Measurements from ENCODE around the gene DDX31. TPM values are rescaled to one million over a fixed set of nuclear protein-coding genes. Genes with fewer than 3 reads are reported as not detected.

DDX31 gene
- total RNA-seq, 2 experiments from 2014 or later: 12.6 to 13.2 TPM

GRCh38 chr9:132671620-132672412 lies 2.0 kb upstream of the DDX31 start:
- H3K36me3 Mint-ChIP-seq (ENCODE audit: low read depth): peaks cover 27% of the 10 kb centered on the region
- no peaks in the 10 kb centered on the region for H3K27me3 Mint-ChIP-seq (ENCODE audit: low read depth)
- H3K9me3 Mint-ChIP-seq (ENCODE audit: insufficient read depth): no peaks in the 10 kb centered on the region
- no peak for DNase-seq
- peak overlapping the region; percentile 86 for H3K4me3 Mint-ChIP-seq
- CTCF ChIA-PET: interaction anchor here (1.0 to 2.8 kb wide), 6 partner anchors 8 to 230 kb away, joined by 3 to 7 read pairs (median 4); no protein-coding TSS in a partner anchor
- ATAC-seq: no peak
- peak overlapping the region; percentile 87 for H3K27ac Mint-ChIP-seq
- POLR2A ChIA-PET: interaction anchor here (0.6 to 3.0 kb wide), 4 partner anchors 8 to 160 kb away, joined by 3 to 16 read pairs (median 6); no protein-coding TSS in a partner anchor
- peaks cover 37% of the 10 kb centered on the region for H3K4me1 Mint-ChIP-seq (ENCODE audit: low read depth)

DNA sequence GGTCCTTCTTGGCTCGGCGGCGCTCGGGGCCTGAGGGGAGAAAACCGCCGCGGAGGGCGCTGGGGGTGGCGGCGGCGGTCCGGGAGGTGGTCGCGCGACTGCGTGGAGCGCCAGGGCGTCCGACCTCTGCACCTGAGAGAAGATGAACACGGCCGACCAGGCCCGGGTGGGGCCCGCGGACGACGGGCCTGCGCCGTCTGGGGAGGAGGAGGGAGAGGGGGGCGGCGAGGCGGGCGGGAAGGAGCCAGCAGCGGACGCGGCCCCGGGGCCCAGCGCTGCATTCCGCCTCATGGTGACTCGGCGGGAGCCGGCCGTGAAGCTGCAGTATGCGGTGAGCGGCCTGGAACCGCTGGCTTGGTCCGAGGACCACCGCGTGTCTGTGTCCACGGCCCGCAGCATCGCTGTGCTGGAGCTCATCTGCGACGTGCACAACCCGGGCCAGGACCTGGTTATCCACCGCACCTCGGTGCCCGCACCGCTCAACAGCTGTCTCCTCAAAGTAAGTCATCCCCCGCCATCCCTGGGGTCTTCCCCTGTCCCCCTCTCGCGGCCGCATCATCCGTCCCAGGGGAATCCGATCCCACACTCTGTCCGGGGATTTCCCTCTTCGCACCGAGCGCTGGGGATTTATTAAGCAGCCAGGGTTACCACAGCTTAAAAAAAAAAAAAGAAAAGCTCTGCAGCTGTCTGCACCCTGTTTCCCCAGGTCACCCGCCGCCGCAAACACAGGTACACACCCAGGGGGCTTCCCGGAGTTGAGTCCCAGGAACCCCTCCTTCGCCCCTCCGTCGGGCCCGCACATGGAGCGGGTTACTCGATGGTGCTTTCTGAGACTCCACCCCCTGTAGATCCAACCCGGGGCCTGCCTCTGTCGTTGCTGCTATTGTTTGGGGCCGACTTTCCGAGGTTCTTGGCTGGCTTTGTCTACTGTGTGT lies 941 bp upstream of the DDX31 start, which contains the start of gene GTF3C4:
Gene GTF3C4 (plus strand): TSS at position 8 of the 935 bp plus-strand sequence. CDS start 135 bp downstream, at position 143.
- Mint-ChIP-seq H3K9me3 (ENCODE audit: insufficient read depth) (no peaks in the 10 kb centered on the region), H3K27me3 (ENCODE audit: low read depth) (no peaks in the 10 kb centered on the region), H3K36me3 (ENCODE audit: low read depth) (peaks cover 25% of the 10 kb centered on the region), H3K4me1 (ENCODE audit: low read depth) (peaks cover 37% of the 10 kb centered on the region), H3K27ac (peak within 1 kb of the TSS; percentile 87), H3K4me3 (peak within 1 kb of the TSS; percentile 86)
- POLR2A ChIA-PET: interaction anchor here (0.7 to 3.0 kb wide), 9 partner anchors 9 to 99 kb away, joined by 3 to 16 read pairs (median 3); no protein-coding TSS in a partner anchor
- DNase-seq: peak; percentile 51
- CTCF ChIA-PET: interaction anchor here (0.9 to 2.8 kb wide), 10 partner anchors 10 to 231 kb away, joined by 3 to 8 read pairs (median 4); no protein-coding TSS in a partner anchor
- peak; percentile 59 for ATAC-seq

GRCh38 chr9:132669319-132669697 lies 475 bp downstream of the DDX31 start:
- peak overlapping the region; percentile 86 for H3K4me3 Mint-ChIP-seq
- POLR2A ChIA-PET: interaction anchor here (0.6 to 3.0 kb wide), 4 partner anchors 9 to 101 kb away, joined by 3 to 16 read pairs (median 3); no protein-coding TSS in a partner anchor
- ATAC-seq (no peak), DNase-seq (no peak)
- peak overlapping the region; percentile 87 for H3K27ac Mint-ChIP-seq
- H3K9me3 Mint-ChIP-seq (ENCODE audit: insufficient read depth): no peaks in the 10 kb centered on the region
- CTCF ChIA-PET: interaction anchor here (0.6 to 2.8 kb wide), 8 partner anchors 11 to 315 kb away, joined by 3 to 8 read pairs (median 5); no protein-coding TSS in a partner anchor
- no peaks in the 10 kb centered on the region for H3K27me3 Mint-ChIP-seq (ENCODE audit: low read depth)
- peaks cover 23% of the 10 kb centered on the region for H3K36me3 Mint-ChIP-seq (ENCODE audit: low read depth)
- H3K4me1 Mint-ChIP-seq (ENCODE audit: low read depth): peaks cover 36% of the 10 kb centered on the region

DNA sequence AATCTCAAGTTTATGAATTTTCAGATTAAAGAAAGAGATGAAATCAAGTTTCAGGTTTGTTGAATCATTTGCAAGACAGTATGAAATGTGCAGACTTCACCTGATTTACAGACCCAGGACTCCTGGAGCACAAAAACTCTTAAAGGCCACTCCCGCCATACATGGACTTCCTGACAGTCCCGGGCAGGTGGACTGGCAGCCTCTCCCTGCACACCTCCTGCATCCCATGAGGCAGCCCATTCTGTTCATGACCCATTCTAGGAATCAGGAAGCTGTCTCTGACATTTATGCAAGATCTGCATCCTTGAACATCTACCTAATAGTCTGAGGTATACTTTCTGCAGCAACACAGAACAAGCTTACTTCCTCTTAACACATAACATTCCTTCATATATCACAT lies 5.9 kb downstream of the DDX31 start:
- ATAC-seq (no peak), DNase-seq (no peak)
- no peak overlapping the region for H3K4me3 Mint-ChIP-seq
- no peak overlapping the region for H3K27ac Mint-ChIP-seq
- H3K36me3 Mint-ChIP-seq (ENCODE audit: low read depth): peaks cover 10% of the 10 kb centered on the region
- POLR2A ChIA-PET: no interaction called here
- H3K27me3 Mint-ChIP-seq (ENCODE audit: low read depth): no peaks in the 10 kb centered on the region
- H3K9me3 Mint-ChIP-seq (ENCODE audit: insufficient read depth): no peaks in the 10 kb centered on the region
- CTCF ChIA-PET: interaction anchor here (1.1 kb wide), 1 partner anchor 15 kb away, joined by 3 read pairs; no protein-coding TSS in a partner anchor
- H3K4me1 Mint-ChIP-seq (ENCODE audit: low read depth): peaks cover 9% of the 10 kb centered on the region

DNA sequence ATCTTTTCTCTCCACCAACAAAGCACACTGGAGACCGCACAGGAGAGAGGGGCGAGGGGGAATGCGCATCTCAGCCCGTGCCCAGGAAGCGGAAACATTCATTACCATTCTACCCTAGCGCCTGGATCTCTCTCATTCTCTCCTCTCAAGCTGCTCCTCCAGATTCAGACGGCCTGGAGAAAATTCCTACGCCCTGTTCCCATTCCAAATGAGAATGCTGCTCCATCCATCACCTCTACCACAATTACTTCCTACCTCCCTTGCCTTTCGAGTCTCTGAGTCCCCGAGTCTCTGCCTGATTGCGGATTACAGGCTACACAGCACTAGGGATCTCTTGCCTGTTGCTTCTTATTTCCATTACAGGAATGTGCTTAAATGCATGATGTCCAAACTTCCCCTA lies 6.7 kb downstream of the DDX31 start:
- peaks cover 12% of the 10 kb centered on the region for H3K36me3 Mint-ChIP-seq (ENCODE audit: low read depth)
- DNase-seq (no peak), ATAC-seq (no peak)
- no peak overlapping the region for H3K27ac Mint-ChIP-seq
- ChIA-PET POLR2A (no interaction called here), CTCF (interaction anchor here (2.3 kb wide), 1 partner anchor 18 kb away, joined by 4 read pairs; no protein-coding TSS in a partner anchor)
- no peaks in the 10 kb centered on the region for H3K9me3 Mint-ChIP-seq (ENCODE audit: insufficient read depth)
- H3K4me3 Mint-ChIP-seq: no peak overlapping the region
- peaks cover 5% of the 10 kb centered on the region for H3K4me1 Mint-ChIP-seq (ENCODE audit: low read depth)
- no peaks in the 10 kb centered on the region for H3K27me3 Mint-ChIP-seq (ENCODE audit: low read depth)

DNA sequence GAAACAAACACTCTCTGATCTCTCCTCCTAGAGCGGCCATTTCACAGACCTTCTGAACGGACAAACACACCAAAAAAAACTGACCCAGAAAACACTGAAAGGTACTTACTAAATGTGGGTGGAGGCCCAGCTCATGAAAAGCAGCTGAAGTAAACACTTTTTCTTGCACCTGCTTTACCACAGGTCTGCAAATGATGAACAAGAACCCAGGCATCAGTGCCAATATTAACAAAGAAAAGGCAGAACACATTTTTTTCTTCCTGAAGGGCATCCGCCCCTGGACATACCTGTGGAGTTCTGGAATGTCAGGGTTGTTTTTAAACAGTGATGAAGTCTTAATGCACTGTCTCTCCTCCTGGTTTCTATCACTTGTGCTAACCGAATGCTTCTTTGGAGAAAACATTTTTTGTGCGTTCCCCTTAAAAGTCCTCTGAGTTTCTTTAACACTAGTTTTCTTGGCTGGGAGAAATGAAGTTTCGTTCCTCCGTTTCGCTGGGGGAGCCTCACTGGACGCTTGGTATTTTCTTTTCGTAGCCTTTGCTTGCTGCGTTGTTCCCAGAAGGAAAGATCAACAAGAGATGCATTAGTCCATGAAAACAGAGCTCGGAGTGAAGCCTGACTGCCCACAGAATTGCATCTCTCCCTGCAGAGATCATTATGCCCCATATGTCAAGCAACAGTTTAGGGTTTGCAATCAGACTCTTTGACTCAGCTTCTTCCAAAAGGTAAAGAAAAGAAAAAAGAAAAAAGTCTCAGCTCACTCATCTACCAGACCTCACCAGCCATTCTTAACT lies 7.4 kb downstream of the DDX31 start:
- no peaks in the 10 kb centered on the region for H3K9me3 Mint-ChIP-seq (ENCODE audit: insufficient read depth)
- ChIA-PET POLR2A (no interaction called here), CTCF (interaction anchor here (2.3 kb wide), 1 partner anchor 18 kb away, joined by 4 read pairs; no protein-coding TSS in a partner anchor)
- DNase-seq (no peak), ATAC-seq (no peak)
- no peaks in the 10 kb centered on the region for H3K27me3 Mint-ChIP-seq (ENCODE audit: low read depth)
- H3K27ac Mint-ChIP-seq: no peak overlapping the region
- H3K4me3 Mint-ChIP-seq: no peak overlapping the region
- no peaks in the 10 kb centered on the region for H3K4me1 Mint-ChIP-seq (ENCODE audit: low read depth)
- H3K36me3 Mint-ChIP-seq (ENCODE audit: low read depth): peaks cover 13% of the 10 kb centered on the region

DNA sequence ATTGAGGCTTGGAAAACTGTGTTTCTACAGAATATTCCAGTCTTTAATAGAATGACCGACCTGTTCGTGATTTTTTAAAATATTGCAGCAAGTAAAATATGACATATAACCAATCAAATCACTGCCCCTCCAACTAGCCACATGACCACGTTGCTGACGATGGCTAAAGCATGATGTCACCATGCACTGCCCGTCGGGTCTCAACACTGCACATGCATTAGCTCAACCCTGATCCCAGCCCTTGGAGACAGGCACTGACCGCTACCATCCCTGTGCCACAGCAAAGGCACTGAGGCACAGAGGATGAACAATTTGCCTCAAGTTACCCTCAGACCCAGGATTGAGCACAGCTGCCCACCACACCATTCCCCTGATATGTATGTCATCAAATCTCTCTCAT lies 13.5 kb downstream of the DDX31 start:
- H3K27ac Mint-ChIP-seq: no peak overlapping the region
- DNase-seq: no peak

GRCh38 chr9:132651259-132651658 lies 18.5 kb downstream of the DDX31 start:
- CTCF ChIA-PET: interaction anchor here (0.7 to 1.6 kb wide), 4 partner anchors 10 to 251 kb away, joined by 3 to 7 read pairs (median 4); partner anchors contain the start of genes DDX31 and GTF3C4
- POLR2A ChIA-PET: no interaction called here
- Mint-ChIP-seq H3K36me3 (ENCODE audit: low read depth) (peaks cover 19% of the 10 kb centered on the region), H3K4me3 (no peak overlapping the region), H3K27me3 (ENCODE audit: low read depth) (no peaks in the 10 kb centered on the region), H3K9me3 (ENCODE audit: insufficient read depth) (no peaks in the 10 kb centered on the region), H3K4me1 (ENCODE audit: low read depth) (peaks cover 4% of the 10 kb centered on the region), H3K27ac (no peak overlapping the region)
- DNase-seq (peak; percentile 39), ATAC-seq (no peak)

More for the DNA sequence above, 13.5 kb downstream of the DDX31 start:
- Mint-ChIP-seq H3K36me3 (ENCODE audit: low read depth) (peaks cover 17% of the 10 kb centered on the region), H3K27me3 (ENCODE audit: low read depth) (no peaks in the 10 kb centered on the region), H3K9me3 (ENCODE audit: insufficient read depth) (no peaks in the 10 kb centered on the region), H3K4me1 (ENCODE audit: low read depth) (peaks cover 4% of the 10 kb centered on the region), H3K4me3 (no peak overlapping the region)
- ChIA-PET CTCF (no interaction called here), POLR2A (no interaction called here)
- no peak for ATAC-seq

DNA sequence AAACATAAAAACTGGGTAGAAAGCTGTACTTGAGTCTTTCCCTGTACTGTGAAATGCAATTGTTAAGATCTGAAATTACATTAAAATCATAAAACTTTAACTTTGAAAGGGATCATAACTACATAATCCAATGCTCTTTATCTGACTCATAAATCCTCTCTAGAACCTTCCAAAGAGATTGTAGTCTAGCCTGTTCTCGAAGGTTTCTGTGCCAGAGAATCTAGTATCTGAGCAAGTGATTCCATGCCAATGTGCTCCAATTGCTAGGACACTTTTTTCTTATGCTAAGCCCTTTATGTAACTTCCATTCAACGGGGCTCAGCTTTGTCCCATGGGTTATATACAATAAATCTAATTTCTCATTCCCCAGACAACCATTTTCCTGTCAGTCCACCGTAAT lies 21.1 kb downstream of the DDX31 start:
- Mint-ChIP-seq H3K27ac (no peak overlapping the region), H3K4me3 (no peak overlapping the region), H3K9me3 (ENCODE audit: insufficient read depth) (no peaks in the 10 kb centered on the region), H3K36me3 (ENCODE audit: low read depth) (peaks cover 29% of the 10 kb centered on the region), H3K27me3 (ENCODE audit: low read depth) (no peaks in the 10 kb centered on the region), H3K4me1 (ENCODE audit: low read depth) (no peaks in the 10 kb centered on the region)
- ATAC-seq (no peak), DNase-seq (no peak)
- POLR2A ChIA-PET: no interaction called here
- CTCF ChIA-PET: interaction anchor here (1.0 to 1.3 kb wide), 4 partner anchors 12 to 253 kb away, joined by 3 to 6 read pairs (median 4); no protein-coding TSS in a partner anchor

GRCh38 chr9:132648283-132648682 lies 21.5 kb downstream of the DDX31 start:
- Mint-ChIP-seq H3K27me3 (ENCODE audit: low read depth) (no peaks in the 10 kb centered on the region), H3K4me3 (no peak overlapping the region), H3K9me3 (ENCODE audit: insufficient read depth) (no peaks in the 10 kb centered on the region), H3K27ac (no peak overlapping the region), H3K4me1 (ENCODE audit: low read depth) (no peaks in the 10 kb centered on the region), H3K36me3 (ENCODE audit: low read depth) (peaks cover 30% of the 10 kb centered on the region)
- ATAC-seq (no peak), DNase-seq (no peak)
- POLR2A ChIA-PET: no interaction called here
- CTCF ChIA-PET: interaction anchor here (1.1 to 1.3 kb wide), 3 partner anchors 16 to 253 kb away, joined by 3 to 6 read pairs (median 4); no protein-coding TSS in a partner anchor

GRCh38 chr9:132647806-132648205 lies 22.0 kb downstream of the DDX31 start:
- no peaks in the 10 kb centered on the region for H3K27me3 Mint-ChIP-seq (ENCODE audit: low read depth)

More at GRCh38 chr9:132647806-132648205, 22.0 kb downstream of the DDX31 start:
- ChIA-PET POLR2A (no interaction called here), CTCF (no interaction called here)
- H3K9me3 Mint-ChIP-seq (ENCODE audit: insufficient read depth): no peaks in the 10 kb centered on the region
- H3K27ac Mint-ChIP-seq: no peak overlapping the region
- no peak overlapping the region for H3K4me3 Mint-ChIP-seq
- ATAC-seq (no peak), DNase-seq (no peak)
- H3K4me1 Mint-ChIP-seq (ENCODE audit: low read depth): no peaks in the 10 kb centered on the region
- peaks cover 31% of the 10 kb centered on the region for H3K36me3 Mint-ChIP-seq (ENCODE audit: low read depth)

Data from activated CD8-positive, alpha-beta T cell treated with anti-CD3 and anti-CD28 coated beads, Interleukin-2, amount 10 ng/mL, durations not matched to agents 7 days and 5 days (primary cell).